GM12878 (cell line): ENCODE results near the gene ZNF761. TPM values are rescaled to one million over a fixed set of nuclear protein-coding genes. Genes with fewer than 3 reads are reported as not detected.
A peak's percentile ranks its signal among the peaks of the same experiment; 100 is the strongest.

ENCODE experiments used
- BCL3 ChIP-seq: IDR thresholded peaks from 2 replicates; pipeline ENCODE4 v1.6.1; 2011; ENCODE audit warnings: borderline replicate concordance, low read depth, mild to moderate bottlenecking, moderate library complexity, low read length; ENCODE audit not compliant: insufficient read depth, poor library complexity, severe bottlenecking
- BHLHE40 ChIP-seq, 2 experiments: fragments of 450-650 bp in 1 of 2; IDR thresholded peaks; 2 replicates each; pipeline ENCODE4 v1.6.1; 2011 to 2017; ENCODE audit warnings: low read depth in 2 of 2, borderline replicate concordance in 1 of 2, improper control_type of control experiment in 1 of 2, low read length in 1 of 2, mild to moderate bottlenecking in 1 of 2
- CHD1 ChIP-seq: IDR thresholded peaks from 2 replicates; pipeline ENCODE4 v1.6.1; 2012; ENCODE audit warnings: low read depth, low read length, improper control_type of control experiment
- CREB1 ChIP-seq: IDR thresholded peaks from 2 replicates; pipeline ENCODE4 v1.6.1; 2012; ENCODE audit warnings: low read depth, mild to moderate bottlenecking, inconsistent platforms
- E4F1 ChIP-seq: fragments of 450-650 bp; IDR thresholded peaks from 2 replicates; pipeline ENCODE4 v1.6.1; 2018; ENCODE audit warnings: borderline replicate concordance, mild to moderate bottlenecking; ENCODE audit not compliant: partially characterized antibody
- EZH2 ChIP-seq: IDR thresholded peaks from 2 replicates; pipeline ENCODE4 v1.6.1; 2012; ENCODE audit warnings: low read depth, mild to moderate bottlenecking, control low read depth, inconsistent platforms, low read length, borderline replicate concordance; ENCODE audit not compliant: control insufficient read depth
- FOXM1 ChIP-seq: IDR thresholded peaks from 2 replicates; pipeline ENCODE4 v1.6.1; 2012; ENCODE audit warnings: low read depth, mild to moderate bottlenecking, inconsistent platforms, low read length, moderate library complexity
- HDAC2 ChIP-seq: fragments of 200-600 bp; sonication (generic); IDR thresholded peaks from 2 replicates; pipeline ENCODE4 v1.6.1; 2017
- IKZF2 ChIP-seq, 2 experiments: fragments of 450-650 bp; IDR thresholded peaks; 2 replicates each; pipeline ENCODE4 v1.6.1; 2017; ENCODE audit warnings: mild to moderate bottlenecking in 2 of 2, moderate library complexity in 2 of 2
- IRF3 ChIP-seq: fragments of 450-650 bp; IDR thresholded peaks from 2 replicates; pipeline ENCODE4 v1.6.1; 2014; ENCODE audit warnings: mild to moderate bottlenecking
- MXI1 ChIP-seq: fragments of 150-350 bp; IDR thresholded peaks from 2 replicates; pipeline ENCODE4 v1.6.1; 2011; ENCODE audit warnings: low read depth, mild to moderate bottlenecking, inconsistent platforms, low read length, improper control_type of control experiment
- NR2C1 ChIP-seq: fragments of 450-650 bp; IDR thresholded peaks from 2 replicates; pipeline ENCODE4 v1.6.1; 2017; ENCODE audit warnings: antibody characterized with exemption, mild to moderate bottlenecking, moderate library complexity
- PAX5 ChIP-seq: IDR thresholded peaks from 2 replicates; pipeline ENCODE4 v1.6.1; 2011; ENCODE audit warnings: low read depth, low read length, borderline replicate concordance
- SP1 ChIP-seq: IDR thresholded peaks from one replicate; pipeline ENCODE4 v1.6.1; 2011; ENCODE audit warnings: low read depth, low read length
- STAT1 ChIP-seq: fragments of 450-650 bp; conservative IDR thresholded peaks from 2 replicates; pipeline ENCODE4 v1.6.1; 2014; ENCODE audit warnings: antibody characterized with exemption, mild to moderate bottlenecking
- ZBTB33 ChIP-seq: fragments of 450-650 bp; IDR thresholded peaks from 2 replicates; pipeline ENCODE4 v1.6.1; 2017; ENCODE audit warnings: mild to moderate bottlenecking
- ZNF384 ChIP-seq: IDR thresholded peaks from 2 replicates; pipeline ENCODE4 v1.6.1; 2012; ENCODE audit warnings: low read depth, mild to moderate bottlenecking, low read length, improper control_type of control experiment, borderline replicate concordance
- polyA plus RNA-seq, 11 experiments: library from polyadenylated mRNA; depleted of rRNA in 4 of 11; unstranded in 6 of 11; stranded (reverse) in 5 of 11; fragments of >200 nt; fragmentation: Nextera tagmentation in 4 of 11; fragmentation: Illumina TruSeq in 1 of 11; extraction: Ambion mirVana in 4 of 11; extraction: Trizol in 1 of 11; gene quantifications; 1 replicate in 1 of 11; 2 replicates in 10 of 11; pipeline versions ENCODE4 v1.2.1 to v1.2.3, GENCODE V29; 2011 to 2016; ENCODE audit warnings: inconsistent platforms in 2 of 11, missing spikeins in 2 of 11, low read depth in 1 of 11
- total RNA-seq, 4 experiments: library from RNA; depleted of rRNA in 3 of 4; stranded (reverse); fragments of >200 nt in 3 of 4; fragmentation: Illumina TruSeq in 1 of 4; extraction: Trizol in 1 of 4; gene quantifications; 2 replicates each; pipeline versions ENCODE4 v1.2.1 to v1.2.3, GENCODE V29; 2013 to 2021
- TF ChIP-seq, protein P1 (sequence below): IDR thresholded peaks from 2 replicates; pipeline ENCODE4 v1.6.1; 2011; ENCODE audit warnings: low read depth, mild to moderate bottlenecking, low read length, moderate library complexity, borderline replicate concordance; ENCODE audit errors: extremely low read depth
- TF ChIP-seq, protein P2 (sequence below): fragments of 450-650 bp; IDR thresholded peaks from 2 replicates; pipeline ENCODE4 v1.6.1; 2017; ENCODE audit warnings: mild to moderate bottlenecking, low read depth, inconsistent platforms; ENCODE audit not compliant: poor library complexity, severe bottlenecking

The ZNF761 gene
- total and polyA plus RNA-seq, 10 of the 15 experiments (the other 5 are each of a cell fraction or from before 2014, with no cell fraction given) = 7.9 to 22.7 (median 10.6) TPM

DNA sequence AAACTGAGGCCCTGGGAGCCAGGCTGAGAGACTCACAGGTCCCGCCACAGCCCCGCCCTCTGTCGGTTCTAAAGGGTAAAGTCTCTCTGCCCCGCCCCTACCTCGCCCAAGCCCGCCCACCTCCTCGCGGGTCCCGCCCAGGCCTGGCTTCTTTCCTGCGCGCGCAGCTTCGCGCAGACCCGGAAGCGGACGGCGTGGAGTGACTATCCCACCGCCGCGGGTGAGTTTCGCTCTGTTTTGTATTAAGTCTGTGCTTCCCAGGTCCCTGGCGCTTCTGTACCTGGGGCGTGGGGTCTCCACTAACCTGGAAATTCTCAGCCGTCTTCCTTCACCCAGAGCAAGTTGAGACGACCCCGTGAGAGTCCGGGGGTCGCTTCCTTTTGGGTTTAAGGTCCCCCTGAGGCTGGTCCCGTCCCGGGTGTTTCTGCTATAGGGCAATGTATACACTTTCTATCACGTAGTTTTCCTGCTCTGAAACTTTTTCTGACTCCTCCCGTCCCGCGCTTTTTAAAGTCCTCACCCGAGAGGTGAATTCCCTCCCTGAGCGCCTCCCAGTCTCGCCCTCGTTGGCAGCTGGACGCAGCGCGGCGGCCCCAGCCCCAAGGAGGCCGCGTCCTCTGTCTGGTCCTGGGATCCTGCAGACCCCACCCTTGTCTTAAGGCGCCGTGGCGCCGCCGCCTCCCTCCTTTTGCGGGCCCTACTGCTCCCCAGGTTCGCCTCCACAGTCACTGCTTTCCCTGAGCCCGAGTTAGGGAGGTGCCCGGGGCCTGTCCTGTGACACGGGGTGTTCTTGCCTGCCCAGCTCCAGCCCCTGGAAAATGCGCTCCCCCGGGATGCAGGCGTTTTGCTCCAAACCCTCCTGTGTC, 36.6 kb upstream of the ZNF761 start, which contains the start of gene ZNF765 (continued):
- TF ChIP-seq ZBTB33 (no peak), IKZF2 (IDR thresholded peaks at IDR 0.05) (no peak), CREB1 (no peak), EZH2 (no peak), BCL3 (no peak), SP1 (peak; percentile 58), ZNF384 (no peak), NR2C1 (no peak), IRF3 (no peak), PAX5 (no peak), STAT1 (no peak), E4F1 (peak; percentile 89), MXI1 (0 out of 2 replicates have a peak, but pooled peaks have one; percentile 51), HDAC2 (no peak), FOXM1 (no peak), BHLHE40 (IDR thresholded peaks at IDR 0.05; ENCODE audit: borderline replicate concordance in 1 of 2, low read depth in 2 of 2, low read length in 1 of 2) (peak in 1 of 2 experiments; percentile 51; a peak in 2 of 4 replicates), CHD1 (no peak)
- TF ChIP-seq, protein P1, sequence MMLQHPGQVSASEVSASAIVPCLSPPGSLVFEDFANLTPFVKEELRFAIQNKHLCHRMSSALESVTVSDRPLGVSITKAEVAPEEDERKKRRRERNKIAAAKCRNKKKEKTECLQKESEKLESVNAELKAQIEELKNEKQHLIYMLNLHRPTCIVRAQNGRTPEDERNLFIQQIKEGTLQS = no peak
- TF ChIP-seq, protein P2, sequence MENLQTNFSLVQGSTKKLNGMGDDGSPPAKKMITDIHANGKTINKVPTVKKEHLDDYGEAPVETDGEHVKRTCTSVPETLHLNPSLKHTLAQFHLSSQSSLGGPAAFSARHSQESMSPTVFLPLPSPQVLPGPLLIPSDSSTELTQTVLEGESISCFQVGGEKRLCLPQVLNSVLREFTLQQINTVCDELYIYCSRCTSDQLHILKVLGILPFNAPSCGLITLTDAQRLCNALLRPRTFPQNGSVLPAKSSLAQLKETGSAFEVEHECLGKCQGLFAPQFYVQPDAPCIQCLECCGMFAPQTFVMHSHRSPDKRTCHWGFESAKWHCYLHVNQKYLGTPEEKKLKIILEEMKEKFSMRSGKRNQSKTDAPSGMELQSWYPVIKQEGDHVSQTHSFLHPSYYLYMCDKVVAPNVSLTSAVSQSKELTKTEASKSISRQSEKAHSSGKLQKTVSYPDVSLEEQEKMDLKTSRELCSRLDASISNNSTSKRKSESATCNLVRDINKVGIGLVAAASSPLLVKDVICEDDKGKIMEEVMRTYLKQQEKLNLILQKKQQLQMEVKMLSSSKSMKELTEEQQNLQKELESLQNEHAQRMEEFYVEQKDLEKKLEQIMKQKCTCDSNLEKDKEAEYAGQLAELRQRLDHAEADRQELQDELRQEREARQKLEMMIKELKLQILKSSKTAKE = no peak
